HL-60/S4 treated with phorbol 12-myristate 13-acetate at 8.2 ng/mL for 4 days and 3 days (cell line): ENCODE results near the gene CEP85L.

Source experiments
- in situ Hi-C: fragments of 300-500 bp; cut with MboI; formaldehyde crosslinking; loops from 2 replicates; pipeline ENCODE4 v1.15.0; 2022; ENCODE audit warnings: low sequenced_read_pairs

CEP85L gene

GRCh38 chr6:118504611-118505010 is 146.8 kb downstream of the CEP85L start:
- in situ Hi-C loops, result no loop called here

DNA sequence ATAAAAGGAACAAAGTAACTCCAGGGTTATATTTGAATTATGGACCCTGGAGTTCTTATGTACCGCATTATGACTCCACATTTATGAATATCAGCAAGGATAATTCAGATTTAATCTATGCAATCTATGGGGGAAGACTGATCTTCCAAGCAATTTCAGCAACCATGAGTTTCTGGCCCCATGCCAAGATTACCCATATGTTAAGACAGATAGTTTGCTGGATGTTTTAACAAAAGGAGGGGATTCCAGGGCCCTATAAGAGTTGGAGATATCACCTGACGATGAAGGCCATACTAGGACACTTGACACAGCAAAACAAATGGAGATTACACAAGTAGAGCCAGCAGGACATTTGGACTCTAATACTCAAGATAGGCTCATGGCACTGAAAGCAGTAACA is 149.2 kb downstream of the CEP85L start:
- in situ Hi-C loops, result no loop called here

DNA sequence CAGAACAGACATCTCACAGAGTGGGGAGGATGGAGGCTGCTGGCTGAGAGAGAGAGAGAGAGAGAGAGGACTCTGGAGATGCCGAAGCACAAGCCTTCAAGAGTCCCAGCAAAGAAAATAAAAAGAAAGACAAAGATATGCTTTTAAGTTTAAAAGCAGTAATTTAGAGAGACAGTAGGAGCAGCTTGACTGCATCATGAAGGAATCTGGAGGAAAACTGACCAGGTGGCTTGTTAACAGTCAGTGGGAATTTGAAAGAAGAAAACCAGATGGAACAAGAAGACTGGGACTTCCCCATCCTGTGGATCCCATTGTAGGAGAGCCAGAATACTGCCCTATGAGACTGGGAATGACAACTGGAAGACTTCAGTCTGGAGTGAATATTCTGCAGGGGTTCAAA is 149.6 kb downstream of the CEP85L start:
- in situ Hi-C loops, result no loop called here

DNA sequence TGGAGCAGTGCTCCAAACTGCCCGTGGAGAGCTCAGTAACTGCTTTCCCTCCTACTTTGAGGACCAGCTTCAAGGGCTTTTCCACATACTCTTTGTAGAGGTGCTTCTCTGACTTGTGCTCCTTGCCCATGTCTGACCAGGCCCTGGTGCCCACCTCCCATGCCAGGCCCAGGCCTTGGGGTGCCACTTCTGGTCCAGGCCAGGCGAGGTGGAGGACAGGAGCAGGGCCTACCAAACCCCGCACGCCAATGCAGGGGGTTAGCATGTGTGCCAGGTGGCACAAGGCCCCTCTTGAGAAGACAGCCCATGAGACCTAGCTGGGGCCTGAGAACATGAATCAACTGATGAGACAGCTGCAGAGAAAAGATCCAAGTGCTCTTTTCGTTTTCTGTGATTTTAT is 150.3 kb downstream of the CEP85L start:
- in situ Hi-C loops, result no loop called here

GRCh38 chr6:118500130-118501015 is 151.0 kb downstream of the CEP85L start:
- in situ Hi-C loops, result no loop called here

- in situ Hi-C loops, result no loop called here
Measured at GRCh38 chr6:118495485-118496280, 155.7 kb downstream of the CEP85L start.

DNA sequence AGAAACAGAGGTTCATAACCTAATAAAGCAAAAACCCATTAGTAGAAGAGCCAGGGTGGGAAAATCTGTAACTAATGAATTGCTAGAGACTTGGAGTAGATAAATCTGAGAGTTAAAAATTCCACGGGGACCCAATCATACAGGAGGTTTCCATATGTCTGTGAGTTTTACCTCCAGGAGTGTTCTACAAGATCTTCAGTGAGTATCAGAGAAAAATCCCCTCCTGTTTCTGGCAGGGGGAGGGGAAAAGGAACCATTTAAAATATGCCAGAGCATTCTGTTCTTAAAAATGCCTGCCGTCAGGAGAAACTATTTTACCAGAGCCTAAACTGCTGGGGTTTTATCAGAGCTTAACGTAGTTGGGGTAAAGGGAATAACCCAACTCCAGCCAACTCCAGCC is 157.3 kb downstream of the CEP85L start:
- in situ Hi-C loops, result no loop called here

- in situ Hi-C loops, result no loop called here
Measured at GRCh38 chr6:118489990-118490389, 161.4 kb downstream of the CEP85L start.

DNA sequence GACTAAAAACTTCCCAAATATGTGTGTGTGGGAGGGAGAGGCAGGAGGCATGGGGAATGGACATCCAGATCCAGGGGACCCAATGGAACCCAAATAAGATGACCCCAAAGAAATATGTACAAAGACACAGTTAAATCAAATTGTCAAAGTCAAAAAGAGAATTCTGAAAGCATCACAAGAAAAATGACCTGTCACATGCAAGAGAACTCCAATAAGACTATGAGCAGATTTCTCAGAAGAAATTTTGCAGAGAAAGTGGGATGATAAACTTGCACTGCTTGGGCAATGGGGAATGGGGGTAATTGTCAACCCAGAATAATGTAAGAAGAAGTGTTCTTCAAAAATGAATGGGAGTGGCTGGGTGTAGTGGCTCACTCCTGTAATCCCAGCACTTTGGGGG is 162.8 kb downstream of the CEP85L start:
- in situ Hi-C loops, result no loop called here

- in situ Hi-C loops, result no loop called here
Measured at GRCh38 chr6:118485601-118486550, 165.5 kb downstream of the CEP85L start.

DNA sequence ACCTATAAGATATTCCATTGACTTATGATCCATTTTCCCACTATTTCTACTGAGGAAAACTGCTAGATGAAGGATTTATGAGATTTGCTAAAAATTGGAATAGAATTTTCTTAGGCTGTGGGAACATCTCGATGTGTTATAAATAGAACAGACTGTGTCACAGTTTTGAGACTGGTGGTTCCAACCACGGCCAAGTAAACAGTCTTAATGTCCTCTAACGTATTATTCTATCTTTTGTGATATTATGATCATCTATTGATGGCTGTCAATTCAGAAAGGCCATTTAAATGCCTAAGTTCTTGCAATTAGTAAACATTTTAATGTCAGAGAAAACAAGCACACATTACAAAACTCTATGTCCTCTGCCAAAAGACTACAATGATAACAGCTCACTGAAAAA is 174.8 kb downstream of the CEP85L start:
- in situ Hi-C loops, result no loop called here

DNA sequence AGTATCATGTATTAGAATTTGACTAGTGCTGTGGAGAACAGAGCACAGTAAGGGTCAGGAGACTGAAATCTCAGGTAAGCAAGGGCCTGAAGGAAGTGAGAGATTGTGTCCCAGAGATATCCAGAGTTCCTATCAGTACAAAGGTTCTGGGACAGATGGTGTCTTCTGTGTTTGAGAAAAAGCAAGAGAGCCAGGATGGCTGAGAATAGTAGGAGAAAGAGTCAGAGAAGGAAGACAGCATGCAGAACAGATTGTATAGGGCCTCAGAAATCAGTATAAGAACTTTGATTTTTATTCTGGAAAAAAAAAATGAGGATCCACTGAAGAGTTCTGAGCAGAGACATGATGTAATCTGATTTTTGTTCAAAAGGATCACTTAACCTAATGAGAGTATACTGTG is 178.1 kb downstream of the CEP85L start:
- in situ Hi-C loops, result no loop called here

DNA sequence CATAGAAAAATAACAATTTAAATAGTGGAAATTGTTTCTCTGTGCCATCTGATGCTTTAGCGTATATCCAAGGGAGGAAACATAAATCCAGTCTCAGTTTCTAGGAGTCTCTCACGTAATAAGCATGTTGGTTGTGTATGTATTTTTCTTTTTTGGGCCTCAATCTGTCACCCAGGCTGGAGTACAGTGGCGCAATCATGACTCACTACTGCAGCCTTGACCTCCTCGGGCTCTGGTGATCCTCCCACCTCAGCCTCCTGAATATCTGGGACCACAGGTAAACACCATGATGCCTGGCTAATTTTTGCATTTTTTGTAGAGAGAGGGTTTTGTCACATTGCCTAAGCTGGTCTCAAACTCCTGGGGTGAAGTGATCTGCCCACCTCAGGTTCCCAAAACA is 181.9 kb downstream of the CEP85L start:
- in situ Hi-C loops, result no loop called here

- in situ Hi-C loops, result no loop called here
Measured at GRCh38 chr6:118468682-118469465, 182.5 kb downstream of the CEP85L start.

GRCh38 chr6:118467181-118467580 is 184.2 kb downstream of the CEP85L start:
- in situ Hi-C loops, result no loop called here

DNA sequence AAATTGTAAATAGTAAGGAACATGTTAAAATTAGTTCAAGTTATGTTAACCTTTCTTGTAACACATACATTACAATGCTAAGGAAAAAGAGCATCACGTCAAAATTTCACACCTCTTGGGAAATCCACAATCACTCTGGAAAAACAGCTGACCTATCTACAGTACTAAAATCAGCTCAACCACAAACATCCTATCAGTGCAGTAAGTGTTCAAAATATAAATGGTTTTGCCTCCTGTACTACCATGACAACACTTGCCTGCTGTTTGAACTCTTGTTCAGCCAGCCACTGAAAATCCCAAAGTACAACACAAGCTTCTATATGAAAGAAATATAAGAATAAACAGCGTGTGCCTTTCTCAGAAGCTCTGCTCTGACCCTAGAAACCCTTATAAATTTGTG is 186.8 kb downstream of the CEP85L start:
- in situ Hi-C loops, result no loop called here

- in situ Hi-C loops, result no loop called here
Measured at GRCh38 chr6:118460958-118461470, 190.4 kb downstream of the CEP85L start.

DNA sequence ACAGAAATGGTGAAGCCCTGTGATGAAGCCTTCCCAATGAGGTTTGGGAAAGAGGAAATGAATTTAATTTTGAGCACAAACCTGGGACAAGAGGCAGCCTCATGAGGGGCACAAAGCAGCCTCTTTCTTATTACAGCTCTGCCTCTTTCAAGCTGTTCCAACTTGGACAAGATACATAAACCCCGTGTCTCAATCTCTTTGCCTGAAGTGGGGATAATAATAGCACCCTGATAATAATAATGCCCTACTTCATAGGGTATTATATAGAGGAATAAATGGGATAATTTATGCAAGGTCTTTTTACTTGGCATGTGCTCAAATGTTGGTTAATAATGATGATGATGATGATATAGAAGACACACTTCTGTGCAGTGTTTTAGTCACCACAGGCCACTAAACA is 194.4 kb downstream of the CEP85L start:
- in situ Hi-C loops, result no loop called here

- in situ Hi-C loops, result no loop called here
Measured at GRCh38 chr6:118451839-118452238, 199.6 kb downstream of the CEP85L start.

DNA sequence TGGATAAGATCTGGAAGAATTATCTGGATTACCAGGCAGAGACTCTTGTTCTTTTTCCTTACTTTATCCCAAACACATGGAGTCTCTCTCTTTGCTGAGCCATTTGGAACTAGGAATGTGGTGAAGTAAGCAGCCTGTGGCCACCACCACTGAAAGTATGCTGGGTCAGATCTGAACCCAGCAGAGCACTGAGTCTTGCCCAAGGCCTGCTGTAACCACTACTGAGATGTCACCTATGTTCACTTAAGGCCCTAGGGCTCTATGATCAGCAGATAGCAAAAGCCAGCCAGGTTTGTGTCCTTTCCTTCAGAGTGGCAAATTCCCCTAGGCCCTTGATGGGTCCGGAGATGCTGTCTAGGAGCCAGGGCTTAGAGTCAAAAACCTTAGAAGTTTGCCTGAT is 206.6 kb downstream of the CEP85L start:
- in situ Hi-C loops, result no loop called here
